GM19351 (cell line): Measurements from ENCODE around the gene SLC12A2.

Experiments
- ATAC-seq: cut with Tn5 transposase; IDR thresholded peaks from one replicate; pipeline ENCODE4 v1.9.1; 2021; ENCODE audit warnings: mild to moderate bottlenecking, moderate library complexity; ENCODE audit not compliant: unreplicated experiment

Gene SLC12A2

GRCh38 chr5:128220841-128221240 is 137.3 kb downstream of the SLC12A2 start:
- ATAC-seq, result no peak

- no peak for ATAC-seq
These were observed 140.8 kb downstream of the SLC12A2 start for GRCh38 chr5:128224336-128224735.

GRCh38 chr5:128225245-128226030 is 141.9 kb downstream of the SLC12A2 start:
- ATAC-seq, result no peak

- no peak for ATAC-seq
These were observed 144.4 kb downstream of the SLC12A2 start for GRCh38 chr5:128228008-128228407.

GRCh38 chr5:128228521-128228920 is 145.0 kb downstream of the SLC12A2 start:
- ATAC-seq, result no peak

GRCh38 chr5:128234928-128235641 is 151.5 kb downstream of the SLC12A2 start:
- no peak for ATAC-seq

- ATAC-seq, result no peak
These were observed 152.8 kb downstream of the SLC12A2 start for GRCh38 chr5:128236334-128236733.

GRCh38 chr5:128237000-128237399 is 153.4 kb downstream of the SLC12A2 start:
- no peak for ATAC-seq

GRCh38 chr5:128237546-128237945 is 154.0 kb downstream of the SLC12A2 start:
- no peak for ATAC-seq
